DND-41 (cell line): Measurements from ENCODE around the gene MSANTD2.

Source experiments
- CTCF ChIP-seq: IDR thresholded peaks from 2 replicates; pipeline ENCODE4 v1.5.1; 2012; ENCODE audit warnings: borderline replicate concordance, low read length, moderate library complexity, mild to moderate bottlenecking; ENCODE audit not compliant: poor library complexity, severe bottlenecking; ENCODE audit errors: extremely low read depth
- EZH2 ChIP-seq: IDR thresholded peaks from 3 replicates; pipeline ENCODE4 v1.6.1; 2012; ENCODE audit warnings: borderline replicate concordance, low read depth, mild to moderate bottlenecking, moderate library complexity, low read length, inconsistent platforms; ENCODE audit not compliant: severe bottlenecking

GRCh38 chr11:124724979-124725718 lies 75.1 kb downstream of the MSANTD2 start:
- TF ChIP-seq CTCF (no peak), EZH2 (no peak)
